ENCODE measurements around the gene CCL4L2.
A peak's percentile ranks its signal among the peaks of the same experiment; 100 is the strongest.
"Not testable (repeated sequence)": the region's sequence is repeated elsewhere in the genome, so short reads cannot be mapped to it uniquely, and the experiment has no call there.

The CCL4L2 gene

GRCh38 chr17:36213695-36214094, 2.8 kb downstream of the CCL4L2 start:
- DNase-seq (ENCODE audit: low read depth): no peak
- no peak for TF ChIP-seq CTCF (IDR thresholded peaks at IDR 0.05; ENCODE audit: control insufficient read depth, insufficient read depth, low read depth, low read length, missing control alignments)
- no peak overlapping the region for H3K4me3 ChIP-seq (ENCODE audit: control insufficient read depth, low read depth, low read length)

GRCh38 chr17:36214918-36215317, 4.1 kb downstream of the CCL4L2 start:
- no peak for DNase-seq (ENCODE audit: low read depth)
- H3K4me3 ChIP-seq (ENCODE audit: control insufficient read depth, low read depth, low read length): no peak overlapping the region
- no peak for TF ChIP-seq CTCF (IDR thresholded peaks at IDR 0.05; ENCODE audit: control insufficient read depth, insufficient read depth, low read depth, low read length, missing control alignments)

GRCh38 chr17:36215406-36216308, 4.8 kb downstream of the CCL4L2 start:
- DNase-seq (ENCODE audit: low read depth); H3K4me3 ChIP-seq (ENCODE audit: control insufficient read depth, low read depth, low read length): not testable (repeated sequence)

GRCh38 chr17:36219556-36219955, 8.7 kb downstream of the CCL4L2 start:
- DNase-seq (ENCODE audit: low read depth); H3K4me3 ChIP-seq (ENCODE audit: control insufficient read depth, low read depth, low read length): not testable (repeated sequence)

- DNase-seq (ENCODE audit: low read depth): not testable (repeated sequence)
Measured at GRCh38 chr17:36220737-36221580, 10.1 kb downstream of the CCL4L2 start.

DNA sequence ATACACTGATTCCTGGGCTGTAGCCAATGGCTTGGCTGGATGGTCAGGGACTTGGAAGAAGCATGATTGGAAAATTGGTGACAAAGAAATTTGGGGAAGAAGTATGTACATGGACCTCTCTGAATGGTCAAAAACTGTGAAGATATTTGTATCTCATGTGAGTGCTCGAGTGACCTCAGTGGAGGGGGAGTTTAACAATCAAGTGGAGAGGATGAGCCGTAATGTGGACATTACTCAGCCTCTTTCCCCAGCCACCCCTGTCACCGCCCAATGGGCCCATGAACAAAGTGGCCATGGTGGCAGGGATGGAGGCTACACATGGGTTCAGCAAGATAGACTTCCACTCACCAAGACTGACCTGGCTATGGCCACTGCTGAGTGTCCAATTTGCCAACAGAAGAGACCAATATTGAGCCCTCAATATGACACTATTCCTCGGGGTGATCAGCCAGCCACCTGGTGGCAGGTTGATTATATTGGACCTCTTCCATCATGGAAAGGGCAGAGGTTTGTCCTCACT, 10.8 kb downstream of the CCL4L2 start:
- not testable (repeated sequence) for H3K4me3 ChIP-seq (ENCODE audit: control insufficient read depth, low read depth, low read length); DNase-seq (ENCODE audit: low read depth)

More at GRCh38 chr17:36220737-36221580, 10.1 kb downstream of the CCL4L2 start:
- H3K4me3 ChIP-seq (ENCODE audit: control insufficient read depth, low read depth, low read length): not testable (repeated sequence)

DNA sequence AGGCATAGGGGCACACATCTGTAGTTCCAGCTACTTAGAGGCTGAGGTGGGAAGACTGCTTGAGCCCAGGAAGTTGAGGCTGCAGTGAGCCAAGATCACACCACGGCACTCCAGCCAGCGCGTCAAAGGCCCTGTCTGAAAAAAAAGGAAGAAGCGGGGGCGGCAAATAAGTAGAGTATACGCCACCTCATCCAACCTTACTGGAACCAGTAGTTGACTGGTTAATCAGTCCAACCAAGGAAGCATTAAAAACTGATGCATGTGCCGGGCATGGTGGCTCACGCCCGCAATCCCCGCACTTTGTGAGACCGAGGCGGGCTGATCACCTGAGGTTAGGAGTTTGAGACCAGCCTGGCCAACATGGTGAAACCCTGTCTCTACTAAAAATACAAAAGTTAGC, 12.1 kb downstream of the CCL4L2 start:
- not testable (repeated sequence) for H3K4me3 ChIP-seq (ENCODE audit: control insufficient read depth, low read depth, low read length); DNase-seq (ENCODE audit: low read depth)

GRCh38 chr17:36229644-36230043, 18.8 kb downstream of the CCL4L2 start:
- peak; percentile 24 for TF ChIP-seq CTCF (IDR thresholded peaks at IDR 0.05; ENCODE audit: control insufficient read depth, insufficient read depth, low read depth, low read length, missing control alignments)
- not testable (repeated sequence) for H3K4me3 ChIP-seq (ENCODE audit: control insufficient read depth, low read depth, low read length); DNase-seq (ENCODE audit: low read depth)

- not testable (repeated sequence) for H3K4me3 ChIP-seq (ENCODE audit: control insufficient read depth, low read depth, low read length)
Measured at GRCh38 chr17:36242046-36242445, 31.2 kb downstream of the CCL4L2 start.

More at GRCh38 chr17:36242046-36242445, 31.2 kb downstream of the CCL4L2 start:
- not testable (repeated sequence) for DNase-seq (ENCODE audit: low read depth)
